DLD1 (cell line): ENCODE results near the gene NUCB1.
"Not testable (repeated sequence)": the region's sequence is repeated elsewhere in the genome, so short reads cannot be mapped to it uniquely, and the experiment has no call there.

Experiments used
- in situ Hi-C: cut with HindIII; loops from 2 replicates; pipeline ENCODE4 v1.10.0; 2017; ENCODE audit warnings: low sequenced_read_pairs

NUCB1 gene

DNA sequence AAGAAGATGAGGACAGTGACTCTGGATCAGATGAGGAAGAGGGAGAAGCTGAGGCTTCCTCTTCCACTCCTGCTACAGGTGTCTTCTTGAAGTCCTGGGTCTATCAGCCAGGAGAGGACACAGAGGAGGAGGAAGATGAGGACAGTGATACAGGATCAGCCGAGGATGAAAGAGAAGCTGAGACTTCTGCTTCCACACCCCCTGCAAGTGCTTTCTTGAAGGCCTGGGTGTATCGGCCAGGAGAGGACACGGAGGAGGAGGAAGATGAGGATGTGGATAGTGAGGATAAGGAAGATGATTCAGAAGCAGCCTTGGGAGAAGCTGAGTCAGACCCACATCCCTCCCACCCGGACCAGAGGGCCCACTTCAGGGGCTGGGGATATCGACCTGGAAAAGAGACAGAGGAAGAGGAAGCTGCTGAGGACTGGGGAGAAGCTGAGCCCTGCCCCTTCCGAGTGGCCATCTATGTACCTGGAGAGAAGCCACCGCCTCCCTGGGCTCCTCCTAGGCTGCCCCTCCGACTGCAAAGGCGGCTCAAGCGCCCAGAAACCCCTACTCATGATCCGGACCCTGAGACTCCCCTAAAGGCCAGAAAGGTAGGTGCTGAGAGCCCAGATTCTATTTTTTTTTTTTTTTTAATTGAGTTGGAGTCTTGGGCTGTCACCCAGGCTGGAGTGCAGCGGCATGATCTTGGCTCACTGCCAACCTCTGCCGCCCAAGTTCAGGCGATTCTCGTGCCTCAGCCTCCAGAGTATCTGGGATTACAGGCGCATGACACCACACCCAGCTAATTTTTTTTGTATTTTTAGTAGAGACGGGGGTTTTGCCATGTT is 25.6 kb upstream of the NUCB1 start:
- in situ Hi-C loops, result no loop called here

DNA sequence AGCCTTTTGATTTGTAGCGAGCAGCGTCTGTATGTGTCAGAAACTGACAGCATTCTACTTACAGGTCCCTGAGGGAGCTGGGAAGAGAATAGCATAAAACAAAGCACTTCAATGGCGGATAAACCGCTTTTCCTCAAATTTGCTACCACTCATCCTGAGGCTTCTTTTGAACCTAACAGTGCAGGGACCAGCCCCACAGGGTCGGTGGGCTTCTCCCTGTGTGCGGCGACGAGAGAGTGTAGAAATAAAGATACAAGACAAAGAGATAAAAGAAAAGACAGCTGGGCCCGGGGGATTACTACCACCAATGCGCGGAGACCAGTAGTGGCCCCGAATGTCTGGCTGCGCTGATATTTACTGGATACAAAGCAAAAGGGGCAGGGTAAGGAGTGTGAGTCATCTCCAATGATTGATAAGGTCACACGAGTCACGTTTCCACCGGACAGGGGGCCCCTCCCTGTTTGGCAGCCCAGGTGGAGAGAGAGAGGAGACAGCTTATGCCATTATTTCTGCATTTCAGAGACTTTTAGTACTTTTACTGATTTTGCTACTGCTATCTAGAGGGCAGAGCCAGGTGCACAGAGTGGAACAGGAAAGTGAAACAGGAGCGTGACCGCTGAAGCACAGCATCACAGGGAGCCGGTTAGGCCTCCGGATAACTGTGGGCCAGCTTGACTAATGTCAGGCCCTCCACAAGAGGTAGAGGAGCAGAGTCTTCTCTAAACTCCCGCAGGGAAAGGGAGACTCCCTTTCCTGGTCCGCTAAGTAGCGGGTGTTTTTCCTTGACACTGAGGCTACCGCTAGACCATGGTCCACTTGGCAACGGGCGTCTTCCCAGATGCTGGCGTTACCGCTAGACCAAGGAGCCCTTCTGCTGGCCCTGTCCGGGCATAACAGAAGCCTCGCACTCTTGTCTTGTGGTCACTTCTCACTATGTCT is 23.8 kb upstream of the NUCB1 start:
- in situ Hi-C loops, result not testable (repeated sequence)

DNA sequence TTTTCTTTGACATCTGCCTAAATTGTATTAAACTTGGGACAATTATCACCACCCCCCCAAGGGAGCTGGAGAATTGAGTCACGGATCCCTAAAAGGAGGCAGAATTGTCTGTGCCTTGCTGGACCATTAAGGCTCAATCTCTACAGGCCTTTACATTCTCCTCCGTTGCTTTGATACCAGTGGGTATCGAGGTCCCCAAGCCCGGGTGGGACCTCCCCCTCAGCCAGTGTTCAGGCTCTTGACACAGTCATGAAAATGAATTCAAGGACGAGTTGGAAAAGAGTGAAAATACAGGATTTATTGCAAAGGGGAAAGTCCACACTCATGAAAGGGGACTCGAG is 22.3 kb upstream of the NUCB1 start:
- in situ Hi-C loops, result no loop called here

DNA sequence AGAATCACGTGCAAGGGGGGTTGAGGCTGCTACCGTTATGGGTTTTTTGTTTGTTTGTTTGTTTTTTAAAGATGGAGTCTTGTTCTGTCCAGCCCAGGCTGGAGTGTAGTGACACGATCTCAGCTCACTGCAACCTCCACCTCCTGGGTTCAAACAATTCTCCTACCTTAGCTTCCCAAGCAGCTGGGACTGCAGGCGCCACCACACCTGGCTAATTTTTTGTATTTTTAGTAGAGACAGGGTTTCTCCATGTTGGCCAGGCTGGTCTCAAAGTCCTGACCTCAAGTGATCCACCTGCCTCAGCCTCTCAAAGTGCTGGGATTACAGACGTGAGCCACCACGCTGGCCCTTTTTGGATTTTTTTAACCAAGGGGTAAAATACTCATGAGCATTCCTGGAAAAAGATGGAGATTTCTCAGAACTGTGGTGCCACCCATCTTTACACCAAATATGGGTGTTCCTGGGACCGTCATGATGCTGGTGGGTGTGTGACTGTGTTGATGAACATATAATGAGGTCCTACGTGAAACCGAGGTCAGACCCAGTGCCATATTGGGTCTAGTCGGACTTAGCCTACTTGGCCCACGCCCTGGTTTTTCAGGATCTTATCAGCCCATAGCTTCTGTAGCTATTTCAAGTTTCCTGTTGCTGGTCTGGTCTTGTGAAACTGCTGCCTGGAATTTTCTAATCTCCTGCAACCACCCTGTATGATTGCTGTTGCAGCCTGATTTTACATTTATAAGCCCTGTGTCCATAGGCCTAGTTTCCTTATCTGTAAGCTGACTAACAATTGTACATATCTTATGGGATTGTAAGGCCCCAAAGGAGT is 21.7 kb upstream of the NUCB1 start:
- in situ Hi-C loops, result no loop called here

DNA sequence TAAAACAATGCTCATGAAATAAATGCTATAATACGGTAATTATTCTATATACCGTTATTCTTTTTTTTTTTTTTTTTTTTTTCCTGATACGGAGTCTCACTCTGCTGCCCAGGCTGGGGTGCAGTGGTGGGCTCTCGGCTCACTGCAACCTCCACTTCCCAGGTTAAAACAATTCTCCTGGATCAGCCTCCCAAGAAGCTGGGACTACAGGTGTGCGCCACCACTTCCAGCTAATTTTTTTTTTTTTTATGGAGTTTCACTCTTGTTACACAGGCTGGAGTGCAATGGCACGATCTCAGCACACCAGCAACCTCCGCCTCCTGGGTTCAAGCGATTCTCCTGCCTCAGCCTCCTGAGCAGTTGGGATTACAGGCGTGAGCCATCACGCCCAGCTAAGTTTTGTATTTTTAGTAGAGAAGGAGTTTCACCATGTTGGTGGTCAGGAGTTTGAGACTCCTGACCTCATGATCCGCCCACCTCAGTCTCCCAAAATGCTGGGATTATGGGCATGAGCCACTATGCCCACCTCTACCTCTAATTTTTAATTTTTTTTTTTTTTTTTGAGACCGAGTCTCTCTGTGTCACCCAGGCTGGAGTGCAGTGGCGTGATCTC is 21.0 kb upstream of the NUCB1 start:
- in situ Hi-C loops, result no loop called here

DNA sequence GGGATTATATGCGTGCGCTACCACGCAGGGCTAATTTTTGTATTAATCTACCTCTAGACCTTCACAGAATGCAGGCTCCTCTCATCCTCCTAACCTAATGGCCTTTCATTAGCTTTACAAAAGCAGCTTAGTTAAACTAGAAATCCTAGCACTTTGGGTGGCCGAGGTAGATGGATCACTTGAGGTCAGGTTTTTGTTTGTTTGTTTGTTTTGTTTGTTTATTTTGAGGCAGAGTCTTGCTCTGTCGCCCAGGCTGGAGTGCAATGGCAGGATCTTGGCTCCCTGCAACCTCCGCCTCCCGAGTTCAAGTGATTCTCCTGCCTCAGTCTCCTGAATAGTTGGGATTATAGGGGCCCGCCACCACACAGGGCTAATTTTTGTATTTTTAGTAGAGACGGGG is 20.4 kb upstream of the NUCB1 start:
- in situ Hi-C loops, result not testable (repeated sequence)

DNA sequence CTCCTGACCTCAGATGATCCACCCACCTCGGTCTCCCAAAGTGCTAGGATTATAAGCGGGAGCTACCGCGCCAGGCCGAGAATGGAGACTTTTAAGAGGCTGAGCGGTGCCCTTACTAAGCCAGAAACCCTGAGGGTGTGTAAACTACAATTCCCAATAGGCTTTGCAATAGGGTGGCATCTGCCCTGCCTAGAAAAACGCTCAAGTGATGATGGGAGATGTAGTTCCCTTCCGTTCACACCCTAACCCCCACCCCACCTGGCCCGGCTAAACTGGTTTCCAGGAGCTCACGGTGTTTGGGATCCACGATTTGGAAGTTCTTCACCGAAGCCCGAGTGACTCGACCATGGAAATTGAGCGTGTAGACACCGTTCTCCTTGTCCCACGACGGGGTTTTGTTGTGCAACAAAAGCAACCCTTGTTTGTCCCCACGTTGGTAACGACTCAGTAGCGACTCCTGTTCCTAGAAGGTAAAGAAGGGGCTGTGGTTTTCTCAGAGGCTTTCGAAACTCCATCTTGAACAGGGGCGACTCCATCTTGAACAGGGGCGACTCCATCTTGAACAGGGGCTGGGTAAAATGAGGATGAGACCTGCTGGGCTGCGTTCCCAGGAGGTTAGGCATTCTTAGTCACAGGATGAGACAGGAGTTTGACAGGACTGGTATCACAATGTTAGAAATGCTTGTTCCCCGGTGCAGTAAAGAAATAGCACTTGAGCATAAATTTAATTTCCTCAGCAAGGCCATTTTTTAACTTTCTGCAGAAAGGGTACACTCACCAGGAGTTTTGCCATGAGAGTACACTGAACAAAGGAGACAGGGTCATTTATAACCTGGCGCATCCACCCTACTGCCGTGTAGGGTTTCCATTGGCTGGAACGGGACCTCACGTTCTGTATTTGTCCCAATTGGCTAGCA is 18.1 kb upstream of the NUCB1 start:
- in situ Hi-C loops, result no loop called here

DNA sequence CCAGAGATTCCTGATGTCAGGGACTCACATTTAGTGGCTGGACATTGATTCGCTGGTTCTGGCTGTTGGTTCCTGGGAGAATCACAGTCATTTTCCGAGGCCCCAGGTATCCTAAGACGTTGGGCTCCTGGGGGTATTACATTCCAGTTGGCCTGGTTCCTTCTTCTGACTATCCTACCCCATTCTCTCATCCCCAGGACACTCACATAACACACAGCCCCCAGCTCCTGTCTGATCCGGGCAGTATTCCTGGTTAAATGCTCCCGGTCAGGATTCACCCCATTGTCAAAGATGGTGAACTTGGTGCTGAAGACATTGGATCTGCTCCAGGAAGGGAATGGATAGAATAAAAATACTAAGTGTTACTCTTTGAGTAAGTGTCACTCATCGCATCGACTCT is 16.4 kb upstream of the NUCB1 start:
- in situ Hi-C loops, result no loop called here

DNA sequence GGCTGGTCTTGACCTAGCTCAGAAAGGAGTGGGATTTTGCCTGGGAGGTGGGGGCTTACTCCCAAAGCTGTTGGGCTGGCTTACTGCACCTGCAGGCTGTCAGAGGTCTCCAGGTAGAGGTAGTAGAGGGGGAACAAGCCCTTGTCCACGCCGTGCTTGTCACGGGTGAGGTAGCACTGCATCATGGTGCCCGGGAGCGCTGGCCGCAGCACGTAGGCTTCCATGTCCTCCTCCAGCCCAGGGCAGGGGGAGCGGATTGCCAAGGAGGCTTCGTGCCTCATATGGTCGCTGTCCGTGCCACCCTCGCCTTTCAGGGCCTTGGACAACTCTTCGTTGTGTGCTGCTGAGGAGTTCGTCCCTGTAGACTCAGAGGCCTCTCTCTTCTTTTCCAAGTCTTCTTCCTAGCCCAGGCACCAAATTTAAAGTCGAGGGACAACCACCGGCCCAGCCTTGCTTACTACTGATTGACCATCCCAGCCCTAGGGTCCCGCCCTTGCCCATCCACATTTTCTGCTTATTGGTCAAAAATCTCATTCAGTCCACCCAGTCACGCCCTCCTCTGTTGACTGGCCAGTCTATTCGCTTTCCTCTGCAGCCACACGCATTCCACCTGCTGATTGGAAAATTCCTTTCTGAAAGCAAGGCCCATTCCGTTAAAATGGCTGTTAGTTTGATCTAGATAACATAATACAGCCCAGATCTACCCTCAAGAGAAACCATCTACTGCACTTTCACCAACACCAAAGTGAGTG is 12.1 kb upstream of the NUCB1 start:
- in situ Hi-C loops, result no loop called here

DNA sequence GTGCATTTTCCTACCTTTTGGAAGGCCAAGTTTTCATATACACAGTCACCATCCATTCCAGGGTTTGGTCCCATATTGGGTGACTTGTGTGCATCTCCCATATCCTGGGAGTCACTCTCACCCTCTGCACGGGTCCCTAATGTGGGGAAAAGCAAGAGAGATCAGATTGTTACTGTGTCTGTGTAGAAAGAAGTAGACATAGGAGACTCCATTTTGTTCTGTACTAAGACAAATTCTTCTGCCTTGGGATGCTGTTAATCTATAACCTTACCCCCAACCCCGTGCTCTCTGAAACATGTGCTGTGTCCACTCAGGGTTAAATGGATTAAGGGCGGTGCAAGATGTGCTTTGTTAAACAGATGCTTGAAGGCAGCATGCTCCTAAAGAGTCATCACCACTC is 10.6 kb upstream of the NUCB1 start:
- in situ Hi-C loops, result not testable (repeated sequence)

DNA sequence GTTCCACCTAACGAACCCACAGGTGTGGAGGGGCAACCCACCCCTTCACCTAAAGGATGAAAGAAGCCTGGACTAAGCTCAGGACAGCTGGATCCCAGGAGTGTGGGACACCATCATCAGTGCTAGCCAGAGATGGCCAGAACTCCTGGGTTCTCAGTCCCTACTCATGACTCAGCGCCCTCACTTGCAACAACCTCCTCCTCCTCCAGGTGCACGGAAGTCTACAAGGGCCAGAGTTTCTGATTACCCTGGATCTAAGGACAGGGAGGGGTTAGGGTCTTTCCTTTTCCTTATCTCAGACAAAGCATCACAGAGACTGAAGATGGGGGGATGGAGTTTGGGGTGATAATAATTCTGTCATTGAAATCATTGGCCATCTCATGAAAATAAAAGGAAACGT is 9.6 kb upstream of the NUCB1 start:
- in situ Hi-C loops, result no loop called here

DNA sequence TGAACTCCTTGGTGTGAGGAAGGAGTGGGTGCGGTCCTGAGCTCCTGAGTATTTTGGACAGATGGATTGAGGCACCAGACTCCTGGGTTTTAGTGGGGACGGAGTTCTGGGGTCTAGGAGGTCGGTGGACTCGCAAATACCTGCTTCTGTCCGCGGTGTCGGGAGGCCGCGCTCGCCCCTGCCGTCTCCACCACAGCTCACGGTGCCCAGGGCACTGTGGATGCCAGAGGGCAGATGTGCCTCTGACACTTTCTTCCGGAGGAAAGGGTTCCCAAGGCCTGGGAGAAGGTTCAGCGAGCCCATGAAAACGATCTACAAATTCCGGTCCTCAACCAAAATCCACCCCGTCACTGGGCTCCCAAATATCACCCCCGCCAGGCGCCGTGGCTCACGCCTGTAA is 4.9 kb upstream of the NUCB1 start:
- in situ Hi-C loops, result no loop called here

DNA sequence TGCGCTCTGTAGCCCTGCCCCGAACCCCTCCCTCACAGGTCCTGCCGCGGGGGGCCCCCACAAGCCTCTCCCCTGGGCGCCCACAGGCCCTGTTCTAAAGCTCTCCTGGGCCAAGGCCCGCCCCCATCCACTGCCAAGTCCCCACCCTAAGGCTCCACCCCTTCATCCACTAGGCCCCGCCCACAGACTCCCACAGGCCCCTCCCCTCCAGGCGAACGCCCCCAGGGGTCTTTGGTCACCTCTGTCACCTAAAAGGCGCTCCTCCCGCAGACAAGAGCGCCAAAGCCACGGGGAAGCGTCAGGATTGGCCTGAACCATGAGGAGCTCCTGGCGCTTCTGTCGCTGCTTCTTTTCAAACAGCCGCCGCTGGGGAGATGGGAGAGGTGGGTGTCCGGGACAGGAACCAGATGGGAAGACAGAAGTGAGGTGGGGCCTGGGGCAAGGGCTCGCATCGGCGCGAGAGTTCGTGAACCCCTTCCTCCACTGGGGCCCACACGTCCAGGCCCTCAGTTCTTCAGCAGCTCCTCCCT is 3.9 kb upstream of the NUCB1 start:
- in situ Hi-C loops, result no loop called here

DNA sequence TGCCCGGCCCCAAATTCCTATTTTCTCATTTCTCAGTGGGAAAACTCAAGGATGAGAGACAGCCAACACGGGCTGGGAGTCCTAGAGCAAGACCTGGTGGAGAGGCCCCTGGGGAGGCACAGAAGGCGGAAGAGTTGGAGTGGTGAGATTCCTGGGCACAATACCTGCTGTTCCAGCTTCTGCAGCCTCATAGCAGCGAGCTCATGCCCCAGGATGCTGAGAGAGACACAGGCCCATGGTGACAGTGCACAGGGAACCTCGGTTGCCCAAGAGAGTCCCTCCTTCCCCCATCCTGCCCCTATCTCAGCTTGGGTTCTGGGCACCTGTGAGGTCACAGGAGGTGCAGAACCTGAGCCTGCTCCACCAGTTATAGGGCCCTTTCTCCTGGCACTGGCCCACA is 2.9 kb upstream of the NUCB1 start:
- in situ Hi-C loops, result no loop called here

DNA sequence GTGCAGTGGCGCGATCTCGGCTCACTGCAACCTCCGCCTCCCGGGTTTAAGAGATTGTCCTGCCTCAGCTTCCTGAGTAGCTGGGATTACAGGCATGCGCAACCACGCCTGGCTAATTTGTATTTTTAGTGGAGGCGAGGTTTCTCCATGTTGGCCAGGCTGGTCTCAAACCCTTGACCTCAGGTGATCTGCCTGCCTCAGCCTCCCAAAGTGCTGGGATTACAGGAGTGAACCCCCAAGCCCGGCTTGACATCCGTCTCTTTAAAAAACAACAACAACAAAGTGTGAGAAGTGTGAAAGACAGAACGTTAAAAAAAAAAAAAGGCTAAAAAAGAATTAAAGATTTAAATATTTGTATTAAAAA is 744 bp upstream of the NUCB1 start:
- in situ Hi-C loops, result not testable (repeated sequence)

DNA sequence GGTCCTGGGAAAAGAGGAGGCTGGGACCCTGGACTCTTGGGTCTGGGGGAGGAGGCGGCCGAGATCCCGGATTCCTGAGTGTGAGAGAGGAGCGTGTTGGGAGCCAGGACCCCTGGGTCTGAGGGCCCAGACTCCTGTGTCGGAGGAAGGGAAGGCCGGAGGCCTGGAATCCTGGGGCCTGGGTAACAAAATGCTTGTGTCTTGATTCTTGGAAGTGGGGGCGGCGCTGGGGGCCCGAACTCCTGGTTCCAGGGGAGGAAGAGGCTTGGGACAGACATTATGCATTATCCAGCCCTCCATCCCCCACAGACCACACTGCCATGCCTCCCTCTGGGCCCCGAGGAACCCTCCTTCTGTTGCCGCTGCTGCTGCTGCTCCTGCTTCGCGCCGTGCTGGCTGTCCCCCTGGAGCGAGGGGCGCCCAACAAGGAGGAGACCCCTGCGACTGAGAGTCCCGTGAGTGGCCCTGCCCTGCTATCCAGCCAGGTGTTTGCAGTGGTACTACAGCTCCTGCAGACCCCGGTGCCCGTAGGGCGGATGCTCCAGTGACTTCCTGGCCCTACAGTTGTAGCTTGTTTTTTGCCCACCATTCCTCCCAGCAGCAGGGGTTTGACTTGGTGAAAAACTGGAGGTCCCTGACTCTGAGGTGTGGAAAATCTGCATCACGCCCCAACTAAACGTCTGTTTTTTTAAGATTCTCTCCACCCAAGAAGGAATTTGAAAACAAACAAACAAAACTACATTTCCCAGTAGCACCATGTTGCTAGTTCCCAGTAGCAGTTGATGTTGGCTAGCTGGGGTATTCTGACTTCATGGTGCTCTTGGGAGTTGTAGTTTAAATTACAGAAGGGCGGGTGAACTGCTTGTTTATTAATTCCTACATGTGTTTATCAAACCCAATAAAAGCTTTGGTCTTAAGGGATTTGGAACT is 630 bp downstream of the NUCB1 start:
- in situ Hi-C loops, result no loop called here

DNA sequence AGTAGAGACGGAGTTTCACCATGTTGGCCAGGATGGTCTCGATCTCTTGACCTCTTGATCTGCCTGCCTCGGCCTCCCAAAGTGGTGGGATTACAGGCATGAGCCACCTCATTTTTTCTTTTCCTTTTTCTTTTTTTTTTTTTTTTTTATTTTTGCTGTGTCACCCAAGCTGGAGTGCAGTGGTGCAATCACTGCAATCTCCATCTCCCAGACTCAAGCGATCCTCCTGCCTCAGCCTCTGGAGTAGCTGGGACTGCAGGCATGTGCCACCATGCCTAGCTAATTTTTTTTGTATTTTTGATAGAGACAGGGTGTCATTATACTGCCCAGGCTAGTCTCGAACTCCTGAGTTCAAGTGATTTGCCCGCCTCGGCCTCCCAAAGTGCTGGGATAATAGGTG is 2.2 kb downstream of the NUCB1 start:
- in situ Hi-C loops, result not testable (repeated sequence)

DNA sequence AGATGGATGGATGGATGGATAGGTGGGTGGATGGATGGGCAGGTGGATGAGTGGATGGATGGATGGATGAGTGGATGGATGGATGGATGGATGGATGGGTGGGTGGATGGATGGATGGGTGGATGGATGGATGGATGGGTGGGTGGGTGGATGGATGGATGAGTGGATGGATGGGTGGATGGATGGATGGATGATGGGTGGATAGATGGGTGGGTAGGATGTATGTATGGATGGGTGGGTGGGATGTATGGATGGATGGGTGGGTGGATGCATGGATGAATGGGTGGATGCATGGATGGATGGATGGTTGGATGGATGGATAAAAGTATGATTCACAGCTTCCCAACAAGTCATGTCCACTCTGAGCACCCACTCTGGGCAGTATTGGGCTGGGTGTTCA is 3.7 kb downstream of the NUCB1 start:
- in situ Hi-C loops, result not testable (repeated sequence)
